CD4-positive, alpha-beta memory T cell (primary cell): ENCODE measurements around the gene EPN3. TPM values are rescaled to one million over a fixed set of nuclear protein-coding genes. Genes with fewer than 3 reads are reported as not detected.

ENCODE experiments used
- CTCF ChIA-PET: fragments of 350-600 bp; sonication (Branson Sonifier 250); formaldehyde crosslinking; loops from one replicate; lab custom pipeline; 2021; ENCODE audit warnings: inconsistent platforms; ENCODE audit not compliant: partially characterized antibody; lab: Charles Lee
- POLR2A ChIA-PET: fragments of 350-600 bp; sonication (Branson Sonifier 250); formaldehyde crosslinking; loops from one replicate; lab custom pipeline; 2021; ENCODE audit not compliant: partially characterized antibody; lab: Charles Lee
- DNase-seq, 5 donors: peaks; one replicate each; pipeline versions ENCODE4 v3.0.0 to v3.0.0-alpha.2; 2020 to 2022; ENCODE audit warnings: mixed read lengths in 1 of 5
- H3K27ac ChIP-seq: one replicate; pipeline ENCODE4 v1.7.0; 2013; ENCODE audit warnings: low read depth, low read length
- H3K27me3 ChIP-seq: 2 replicates; pipeline ENCODE4 v1.7.0; 2013; ENCODE audit warnings: mild to moderate bottlenecking, low read length, moderate library complexity; ENCODE audit not compliant: insufficient read depth
- H3K36me3 ChIP-seq: 2 replicates; pipeline ENCODE4 v1.7.0; 2013; ENCODE audit warnings: mild to moderate bottlenecking, low read length, moderate library complexity; ENCODE audit not compliant: insufficient read depth
- H3K4me1 ChIP-seq: 2 replicates; pipeline ENCODE4 v1.7.0; 2013; ENCODE audit warnings: mild to moderate bottlenecking, low read length, moderate library complexity; ENCODE audit not compliant: insufficient read depth
- H3K4me3 ChIP-seq, 2 donors: one replicate each; pipeline ENCODE4 v1.7.0; 2013; ENCODE audit warnings: low read length in 2 of 2, mild to moderate bottlenecking in 1 of 2
- H3K9me3 ChIP-seq, 2 donors: one replicate each; pipeline ENCODE4 v1.7.0; 2013; ENCODE audit warnings: low read length in 2 of 2, control low read depth in 1 of 2; ENCODE audit not compliant: control insufficient read depth in 1 of 2
- H3K27ac Mint-ChIP-seq, 7 donors: one replicate each; pipeline ENCODE4 v1.8.0; 2020 to 2021; ENCODE audit warnings: mixed read lengths in 7 of 7, mild to moderate bottlenecking in 6 of 7, inconsistent platforms in 3 of 7, moderate library complexity in 3 of 7
- H3K27me3 Mint-ChIP-seq, 2 donors: one replicate each; pipeline ENCODE4 v1.8.0; 2020 to 2021; ENCODE audit warnings: mixed read lengths in 2 of 2
- H3K36me3 Mint-ChIP-seq, 2 donors: one replicate each; pipeline ENCODE4 v1.8.0; 2020 to 2021; ENCODE audit warnings: mixed read lengths in 2 of 2, inconsistent platforms in 1 of 2, mild to moderate bottlenecking in 1 of 2
- H3K4me1 Mint-ChIP-seq, 4 donors: one replicate each; pipeline ENCODE4 v1.8.0; 2020 to 2021; ENCODE audit warnings: mixed read lengths in 4 of 4, mild to moderate bottlenecking in 1 of 4
- H3K4me3 Mint-ChIP-seq, 8 donors: one replicate each; pipeline ENCODE4 v1.8.0; 2020 to 2021; ENCODE audit warnings: mixed read lengths in 8 of 8, mild to moderate bottlenecking in 7 of 8, moderate library complexity in 6 of 8, inconsistent platforms in 3 of 8
- H3K9me3 Mint-ChIP-seq, 8 donors: one replicate each; pipeline ENCODE4 v1.8.0; 2020 to 2021; ENCODE audit warnings: mixed read lengths in 8 of 8, mild to moderate bottlenecking in 5 of 8, inconsistent platforms in 3 of 8, moderate library complexity in 1 of 8
- intact Hi-C: fragments of 100-400 bp; cut with micrococcal nuclease; formaldehyde crosslinking; loops from one replicate; pipeline ENCODE4 v1.15.1; 2023
- polyA plus RNA-seq, 2 donors: library from polyadenylated mRNA; unstranded; fragments of 300-500 nt; fragmentation: Illumina TruSeq; gene quantifications; one replicate each; pipeline ENCODE4 v1.2.3, GENCODE V29; 2021
- total RNA-seq, 2 experiments: library from RNA; stranded (reverse); gene quantifications; one replicate each; pipeline ENCODE4 v1.2.3, GENCODE V29; 2021

Gene EPN3
- total and polyA plus RNA-seq, 4 experiments from 2014 or later = not detected

- Histone ChIP-seq H3K36me3 (no peaks in the 10 kb centered on the region), H3K27me3 (no peaks in the 10 kb centered on the region), H3K4me1 (peaks cover 31% of the 10 kb centered on the region), H3K4me3 (no peak overlapping the region), H3K27ac (peak overlapping the region; percentile 13), H3K9me3 (no peaks in the 10 kb centered on the region)
- DNase-seq = peak; percentile 41 to 79 (median 57)
- POLR2A ChIA-PET = interaction anchor here (0.9 to 1.4 kb wide), 4 partner anchors 9 to 32 kb away, joined by 3 to 4 read pairs (median 4); no protein-coding TSS in a partner anchor
- Mint-ChIP-seq H3K27me3 (no peaks in the 10 kb centered on the region), H3K27ac (peak overlapping the region; percentile 30 to 90 (median 74)), H3K36me3 (peaks cover 0 to 3% of the 10 kb centered on the region in 2 donors), H3K9me3 (no peaks in the 10 kb centered on the region), H3K4me1 (peaks cover 19 to 45% (median 32%) of the 10 kb centered on the region in 4 donors), H3K4me3 (peak overlapping the region; percentile 45 to 84 (median 69))
- intact Hi-C loops = no loop called here
- CTCF ChIA-PET = interaction anchor here (1.0 to 1.3 kb wide), 3 partner anchors 8 to 32 kb away, joined by 3 to 7 read pairs (median 3); no protein-coding TSS in a partner anchor
Observed at GRCh38 chr17:50511058-50511457, 21.5 kb upstream of the EPN3 start.

GRCh38 chr17:50513495-50513894 lies 19.0 kb upstream of the EPN3 start:
- intact Hi-C loops = no loop called here
- DNase-seq = no peak
- Mint-ChIP-seq H3K9me3 (no peaks in the 10 kb centered on the region), H3K36me3 (peaks cover 0 to 3% of the 10 kb centered on the region in 2 donors), H3K4me3 (no peak overlapping the region), H3K27ac (no peak overlapping the region), H3K4me1 (peaks cover 24 to 54% (median 39%) of the 10 kb centered on the region in 4 donors), H3K27me3 (no peaks in the 10 kb centered on the region)
- Histone ChIP-seq H3K27me3 (no peaks in the 10 kb centered on the region), H3K4me3 (no peak overlapping the region), H3K4me1 (peaks cover 43% of the 10 kb centered on the region), H3K9me3 (no peaks in the 10 kb centered on the region), H3K36me3 (no peaks in the 10 kb centered on the region), H3K27ac (no peak overlapping the region)
- POLR2A ChIA-PET = no interaction called here
- CTCF ChIA-PET = interaction anchor here (0.7 kb wide), 1 partner anchor 12 kb away, joined by 3 read pairs; no protein-coding TSS in a partner anchor

GRCh38 chr17:50514388-50514787 lies 18.1 kb upstream of the EPN3 start:
- peaks cover 18 to 45% (median 31%) of the 10 kb centered on the region in 4 donors for H3K4me1 Mint-ChIP-seq
- no peaks in the 10 kb centered on the region for H3K36me3 ChIP-seq
- ChIA-PET CTCF (no interaction called here), POLR2A (no interaction called here)
- peaks cover 36% of the 10 kb centered on the region for H3K4me1 ChIP-seq
- H3K36me3 Mint-ChIP-seq = no peaks in the 10 kb centered on the region
- no peaks in the 10 kb centered on the region for H3K9me3 ChIP-seq
- no peak overlapping the region for H3K4me3 Mint-ChIP-seq
- no peak overlapping the region for H3K27ac ChIP-seq
- DNase-seq = no peak
- no peaks in the 10 kb centered on the region for H3K27me3 Mint-ChIP-seq
- intact Hi-C loops = no loop called here
- H3K4me3 ChIP-seq = no peak overlapping the region
- H3K27me3 ChIP-seq = no peaks in the 10 kb centered on the region
- no peak overlapping the region for H3K27ac Mint-ChIP-seq
- no peaks in the 10 kb centered on the region for H3K9me3 Mint-ChIP-seq

GRCh38 chr17:50514936-50515702 lies 17.4 kb upstream of the EPN3 start:
- H3K9me3 ChIP-seq = no peaks in the 10 kb centered on the region
- H3K4me1 ChIP-seq = peaks cover 30% of the 10 kb centered on the region
- no peaks in the 10 kb centered on the region for H3K27me3 ChIP-seq
- no peaks in the 10 kb centered on the region for H3K9me3 Mint-ChIP-seq
- DNase-seq = no peak
- H3K4me1 Mint-ChIP-seq = peaks cover 18 to 39% (median 27%) of the 10 kb centered on the region in 4 donors
- intact Hi-C loops = no loop called here
- no peaks in the 10 kb centered on the region for H3K27me3 Mint-ChIP-seq
- no peak overlapping the region for H3K4me3 ChIP-seq
- H3K36me3 ChIP-seq = no peaks in the 10 kb centered on the region
- H3K27ac ChIP-seq = no peak overlapping the region
- POLR2A ChIA-PET = no interaction called here
- no peak overlapping the region for H3K4me3 Mint-ChIP-seq
- CTCF ChIA-PET = interaction anchor here (0.5 to 2.9 kb wide), 3 partner anchors 13 to 109 kb away, joined by 3 to 17 read pairs (median 3); no protein-coding TSS in a partner anchor
- H3K27ac Mint-ChIP-seq = no peak overlapping the region
- no peaks in the 10 kb centered on the region for H3K36me3 Mint-ChIP-seq

GRCh38 chr17:50517011-50517410 lies 15.5 kb upstream of the EPN3 start:
- Histone ChIP-seq H3K4me3 (no peak overlapping the region), H3K36me3 (no peaks in the 10 kb centered on the region), H3K27ac (no peak overlapping the region), H3K27me3 (no peaks in the 10 kb centered on the region), H3K9me3 (no peaks in the 10 kb centered on the region), H3K4me1 (peaks cover 16% of the 10 kb centered on the region)
- POLR2A ChIA-PET = no interaction called here
- Mint-ChIP-seq H3K27me3 (no peaks in the 10 kb centered on the region), H3K4me1 (peaks cover 6 to 23% (median 14%) of the 10 kb centered on the region in 4 donors), H3K4me3 (peak overlapping the region in 3 of 8 donors; percentile 32 to 71 (median 61)), H3K36me3 (no peaks in the 10 kb centered on the region), H3K9me3 (no peaks in the 10 kb centered on the region), H3K27ac (peak overlapping the region in 4 of 7 donors; percentile 13 to 72 (median 54))
- CTCF ChIA-PET = interaction anchor here (2.9 kb wide), 1 partner anchor 15 kb away, joined by 17 read pairs; no protein-coding TSS in a partner anchor
- intact Hi-C loops = no loop called here
- no peak for DNase-seq

- Mint-ChIP-seq H3K36me3 (no peaks in the 10 kb centered on the region), H3K27me3 (no peaks in the 10 kb centered on the region), H3K27ac (peak overlapping the region in 2 of 7 donors; percentile 41 to 72), H3K4me3 (peak overlapping the region in 3 of 8 donors; percentile 32 to 71 (median 59)), H3K4me1 (peaks cover 6 to 18% (median 12%) of the 10 kb centered on the region in 4 donors), H3K9me3 (no peaks in the 10 kb centered on the region)
- POLR2A ChIA-PET = no interaction called here
- no peaks in the 10 kb centered on the region for H3K36me3 ChIP-seq
- intact Hi-C loops = no loop called here
- no peaks in the 10 kb centered on the region for H3K9me3 ChIP-seq
- no peaks in the 10 kb centered on the region for H3K27me3 ChIP-seq
- no peak overlapping the region for H3K27ac ChIP-seq
- CTCF ChIA-PET = interaction anchor here (2.9 kb wide), 1 partner anchor 15 kb away, joined by 17 read pairs; no protein-coding TSS in a partner anchor
- H3K4me3 ChIP-seq = no peak overlapping the region
- DNase-seq = no peak
- H3K4me1 ChIP-seq = peaks cover 16% of the 10 kb centered on the region
Observed at GRCh38 chr17:50517504-50518383, 14.8 kb upstream of the EPN3 start.
